HG03342 (cell line): Measurements from ENCODE around the gene TEX48.

Source experiments
- ATAC-seq: cut with Tn5 transposase; IDR thresholded peaks from one replicate; pipeline ENCODE4 v1.9.1; 2021; ENCODE audit warnings: mild to moderate bottlenecking, moderate library complexity; ENCODE audit not compliant: unreplicated experiment

TEX48 gene

DNA sequence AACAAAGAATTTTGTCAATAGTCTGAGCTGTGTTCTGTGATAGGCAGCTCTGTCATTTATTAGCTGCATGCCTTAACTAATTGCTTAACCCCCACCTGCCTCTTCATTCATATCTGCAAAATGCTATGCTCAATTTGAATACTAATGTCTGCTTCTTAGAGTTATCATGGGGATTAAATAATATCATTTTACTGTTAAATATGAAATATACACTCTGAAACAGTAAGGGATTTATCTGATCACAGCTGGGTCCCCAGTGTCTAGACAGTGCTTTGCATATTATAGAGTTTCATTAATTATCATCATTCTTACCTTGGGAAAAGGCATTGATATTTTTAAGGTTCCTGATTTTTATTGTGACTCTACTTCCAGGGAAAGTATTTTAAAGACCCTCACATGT is 12.0 kb downstream of the TEX48 start:
- no peak for ATAC-seq

GRCh38 chr9:114668146-114668545 is 13.8 kb downstream of the TEX48 start:
- ATAC-seq, result no peak

GRCh38 chr9:114666851-114667250 is 15.1 kb downstream of the TEX48 start:
- ATAC-seq, result no peak

DNA sequence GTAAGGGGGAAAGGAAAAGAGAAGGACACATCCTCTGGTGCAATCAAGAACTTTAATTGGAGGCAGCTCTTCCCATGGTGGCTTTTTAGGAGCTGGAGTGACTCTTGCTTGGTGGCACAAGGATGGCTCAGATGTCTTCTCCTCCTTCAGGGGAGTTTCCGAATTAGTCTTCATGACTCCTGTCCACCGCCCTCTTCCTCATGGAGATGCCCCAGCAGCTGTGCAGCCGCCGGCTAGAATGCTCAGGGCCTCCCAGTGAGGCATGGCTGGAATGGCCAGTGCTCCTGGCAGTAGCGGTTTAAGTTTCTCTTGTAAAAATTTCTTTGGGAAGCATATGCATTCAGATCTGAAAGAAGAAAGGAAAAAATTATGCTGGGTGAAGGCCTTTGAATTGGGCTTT is 15.6 kb downstream of the TEX48 start:
- ATAC-seq, result no peak

DNA sequence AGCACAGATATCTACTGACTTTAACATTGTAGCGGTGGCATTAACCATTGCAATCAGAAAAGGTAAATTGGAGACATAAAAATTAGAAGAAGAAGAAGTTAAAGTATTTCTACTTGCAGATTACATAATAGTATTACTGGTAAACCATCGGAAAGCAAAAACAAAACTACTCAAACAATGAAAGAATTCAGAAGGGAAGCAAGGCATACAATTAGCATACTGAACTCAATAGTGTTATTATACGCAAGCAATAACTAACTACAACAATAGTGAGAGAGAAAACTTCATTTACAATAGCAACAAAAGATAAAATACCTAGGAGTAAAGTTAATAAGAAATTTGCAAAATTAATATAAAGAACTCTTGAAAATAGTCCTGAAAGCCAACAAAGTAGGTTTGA is 17.8 kb downstream of the TEX48 start:
- no peak for ATAC-seq

DNA sequence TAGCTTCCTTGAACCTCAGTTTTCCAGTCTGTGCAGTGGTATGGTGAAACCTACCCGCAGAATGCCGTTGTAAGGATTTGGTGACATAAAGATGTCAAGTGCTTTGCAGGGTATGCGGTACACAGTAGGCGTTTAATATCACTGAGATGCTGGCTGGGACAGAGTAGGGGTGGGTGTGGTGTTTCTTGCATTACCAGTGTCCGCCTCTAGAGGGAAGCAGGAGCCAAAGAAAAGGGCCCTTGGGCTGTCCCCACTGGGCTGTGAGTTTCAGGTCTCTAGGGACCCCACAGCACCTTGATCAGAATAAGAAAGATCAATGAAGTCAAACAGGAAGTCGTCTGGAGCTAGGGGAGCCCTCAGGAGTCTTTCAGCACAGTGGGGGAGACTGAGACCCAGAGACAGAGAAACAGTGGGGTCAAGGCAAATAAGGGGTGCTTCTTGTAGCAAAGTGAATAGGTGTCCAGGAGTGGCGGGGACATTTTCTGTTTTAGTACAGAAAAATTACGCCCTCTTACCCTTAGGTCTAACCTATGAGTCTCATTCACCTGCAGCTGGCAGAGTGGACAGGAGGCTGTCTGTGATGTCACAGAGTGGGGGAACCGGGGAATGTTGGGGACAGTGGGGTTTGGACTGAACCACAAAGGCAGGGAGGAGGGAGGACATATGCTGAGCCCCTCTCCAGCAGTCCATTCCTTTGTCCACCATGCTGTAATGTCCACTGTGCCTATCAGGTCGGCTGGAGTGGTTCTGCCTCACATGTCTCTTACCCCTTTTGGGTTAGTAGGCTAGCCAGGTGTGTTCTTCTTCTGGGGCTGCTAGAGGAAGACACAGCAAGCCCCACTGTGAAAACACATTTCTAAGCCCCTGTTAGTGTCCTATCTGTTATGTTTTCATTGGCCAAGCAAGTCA is 19.7 kb downstream of the TEX48 start:
- peak; percentile 67 for ATAC-seq

GRCh38 chr9:114657705-114658104 is 24.3 kb downstream of the TEX48 start, which contains the start of gene TEX53:
Gene TEX53, minus strand, starts transcription at chr9:114657805. Its CDS starts 31 bp downstream, at chr9:114657774.
- no peak for ATAC-seq

DNA sequence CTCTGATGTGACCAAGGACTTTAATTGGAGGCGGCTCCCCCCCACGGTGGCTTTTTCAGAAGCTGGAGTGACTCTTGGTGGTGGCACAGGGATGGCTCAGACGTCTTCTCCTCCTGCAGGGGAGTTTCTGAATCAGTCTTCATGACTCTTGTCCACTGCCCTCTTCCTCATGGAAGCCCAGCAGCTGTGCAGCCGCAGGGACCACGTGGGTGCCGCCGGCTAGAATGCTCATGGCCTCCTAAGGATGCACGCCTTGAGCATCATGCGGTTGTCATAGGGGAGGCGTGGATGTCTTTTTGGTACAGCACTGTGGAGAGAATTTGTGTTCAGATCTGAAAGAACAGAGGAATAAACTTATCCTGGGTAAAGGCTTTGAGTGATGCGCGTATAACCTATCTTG is 25.7 kb downstream of the TEX48 start:
- ATAC-seq, result no peak

GRCh38 chr9:114655689-114656088 is 26.3 kb downstream of the TEX48 start:
- no peak for ATAC-seq

DNA sequence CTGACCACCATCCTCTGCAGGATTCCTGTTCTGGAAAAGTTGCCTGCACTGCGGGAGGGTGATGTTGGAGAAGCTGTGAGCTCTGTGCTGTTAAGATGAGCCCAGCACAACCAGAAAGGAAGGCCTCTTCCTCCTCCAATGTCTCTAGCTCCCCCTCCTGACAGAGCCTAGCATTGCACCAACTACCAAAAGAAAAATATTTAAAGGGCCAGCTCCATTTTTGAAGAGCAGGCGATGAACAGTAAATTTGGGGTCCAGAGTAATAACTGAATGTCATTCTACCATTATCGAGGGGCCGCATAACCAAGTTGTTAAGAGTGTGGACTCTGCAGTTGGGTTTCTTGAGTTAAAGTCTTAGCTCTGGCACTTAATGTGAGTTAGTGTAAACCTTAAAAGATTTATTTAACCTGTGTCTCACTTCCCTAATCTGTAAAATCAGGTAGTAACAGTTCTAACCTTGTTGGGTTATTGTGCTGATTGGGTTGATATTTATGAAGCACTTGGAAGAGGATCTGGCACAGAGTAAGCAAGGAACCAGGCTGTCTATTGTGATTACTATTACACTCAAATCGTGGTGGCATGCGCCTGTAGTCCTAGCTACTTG is 28.3 kb downstream of the TEX48 start:
- ATAC-seq, result peak; percentile 66

DNA sequence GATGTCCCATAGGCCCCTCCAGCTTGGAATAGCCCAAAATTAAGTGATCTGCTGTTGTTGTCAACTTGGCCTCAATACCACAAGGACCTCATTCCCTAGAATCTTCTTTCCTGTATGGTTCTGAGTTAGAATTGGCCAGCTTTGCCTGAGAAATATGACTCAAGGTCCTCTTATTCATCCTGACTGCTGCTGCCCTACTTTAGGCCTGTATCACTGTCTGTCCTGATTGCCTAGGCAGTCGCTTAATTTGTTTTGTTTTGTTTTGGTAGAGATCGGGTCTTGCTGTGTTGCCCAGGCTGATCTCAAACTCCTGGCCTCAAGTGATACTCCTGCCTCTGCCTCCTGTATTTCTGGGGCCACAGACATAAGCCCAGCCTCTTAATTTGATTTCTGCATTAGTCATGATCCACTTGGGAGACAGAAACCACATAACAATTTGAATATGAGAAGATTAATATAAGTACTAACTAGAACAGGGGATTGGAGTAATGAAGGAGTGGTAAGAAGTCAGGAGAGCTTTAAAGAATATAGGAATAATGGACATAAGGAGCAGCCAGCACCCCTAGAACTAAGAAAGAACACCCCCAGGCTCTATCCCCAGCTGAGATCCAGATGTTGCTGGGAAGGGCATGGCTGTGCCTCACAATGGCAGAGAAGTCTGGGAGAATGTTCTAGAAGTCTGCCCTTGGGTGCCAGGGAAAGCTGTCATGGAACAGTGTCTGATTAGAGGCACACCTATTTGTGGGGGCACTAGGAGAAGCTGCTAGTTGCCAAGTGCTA is 29.0 kb downstream of the TEX48 start:
- peak; percentile 21 for ATAC-seq

DNA sequence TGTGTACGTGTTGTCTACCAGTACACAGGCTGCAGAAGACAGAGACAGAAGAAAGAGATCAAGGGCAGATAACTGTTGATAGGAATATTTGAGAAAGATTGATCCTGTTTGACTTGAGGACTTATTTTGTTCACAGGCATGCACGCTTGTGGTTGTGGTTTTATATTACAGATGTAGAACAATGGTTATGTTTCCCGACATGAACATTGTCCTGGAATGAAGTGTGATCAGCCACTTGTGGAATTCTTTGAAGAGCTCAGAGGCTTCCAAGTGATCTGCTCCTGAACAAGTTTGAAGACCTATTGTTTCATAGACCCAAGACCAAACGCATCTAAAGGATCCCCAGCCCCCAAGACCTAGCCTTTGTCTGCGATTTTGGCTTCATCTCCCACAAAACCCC is 38.1 kb downstream of the TEX48 start:
- ATAC-seq, result no peak

- ATAC-seq, result no peak
Observed at GRCh38 chr9:114643001-114643400, 39.0 kb downstream of the TEX48 start.

DNA sequence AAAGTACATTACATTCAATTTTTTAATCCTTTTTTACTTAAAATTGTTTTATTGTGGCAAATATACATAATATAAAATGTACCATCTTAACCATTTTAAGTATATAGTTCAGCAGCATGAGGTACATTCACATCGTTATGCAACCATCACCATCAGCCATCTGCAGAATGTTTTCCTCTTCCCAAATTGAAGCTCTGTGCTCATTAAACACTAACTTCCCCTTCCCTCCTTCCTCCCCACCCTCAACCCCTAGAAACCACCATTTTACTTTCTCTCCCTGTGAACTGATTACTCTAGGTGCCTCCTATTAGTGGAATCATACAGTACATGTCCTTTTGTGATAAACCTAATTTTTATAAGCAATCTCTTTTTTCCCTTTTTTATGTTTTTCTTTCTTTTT is 40.0 kb downstream of the TEX48 start:
- no peak for ATAC-seq

DNA sequence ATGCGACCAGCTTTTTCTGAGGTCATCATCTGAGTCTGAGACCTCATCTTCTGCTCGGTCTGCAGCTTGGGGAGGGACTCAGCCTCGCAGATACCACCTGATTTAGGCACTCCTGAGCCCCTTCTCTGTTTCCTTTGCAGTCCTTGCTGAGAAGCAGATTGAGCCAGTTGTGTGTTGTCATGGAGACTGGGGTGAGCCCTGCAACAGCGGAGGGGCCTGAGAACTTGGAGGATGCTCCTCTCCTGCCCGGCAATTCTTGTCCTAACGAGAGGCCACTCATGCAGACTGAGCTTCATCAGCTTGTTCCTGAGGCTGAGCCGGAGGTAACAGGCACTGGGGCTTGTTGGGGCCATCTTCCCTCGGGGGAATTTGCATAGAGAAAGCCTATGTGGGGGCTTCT is 43.6 kb downstream of the TEX48 start:
- no peak for ATAC-seq

DNA sequence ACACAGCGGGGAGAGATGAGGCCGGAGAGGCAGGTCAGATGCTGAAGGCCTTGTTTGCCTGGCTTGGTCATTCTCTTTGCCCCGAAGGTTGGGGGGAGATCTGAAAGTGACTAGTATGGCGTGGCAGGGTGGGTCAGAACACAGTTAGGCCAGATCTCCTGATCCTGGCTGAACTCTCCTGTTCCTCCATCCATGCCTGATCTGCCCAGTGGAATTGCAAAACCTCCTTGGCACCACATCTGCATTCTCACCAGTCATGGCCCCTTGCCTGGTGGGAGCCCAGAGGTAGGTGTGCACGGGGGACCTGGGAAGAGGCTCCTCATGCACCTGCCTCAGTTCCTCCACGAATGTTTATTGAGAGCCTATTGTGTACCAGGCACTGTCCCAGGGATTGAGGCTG is 47.6 kb downstream of the TEX48 start:
- ATAC-seq, result no peak

- ATAC-seq, result no peak
Observed at GRCh38 chr9:114633438-114634089, 48.4 kb downstream of the TEX48 start.

DNA sequence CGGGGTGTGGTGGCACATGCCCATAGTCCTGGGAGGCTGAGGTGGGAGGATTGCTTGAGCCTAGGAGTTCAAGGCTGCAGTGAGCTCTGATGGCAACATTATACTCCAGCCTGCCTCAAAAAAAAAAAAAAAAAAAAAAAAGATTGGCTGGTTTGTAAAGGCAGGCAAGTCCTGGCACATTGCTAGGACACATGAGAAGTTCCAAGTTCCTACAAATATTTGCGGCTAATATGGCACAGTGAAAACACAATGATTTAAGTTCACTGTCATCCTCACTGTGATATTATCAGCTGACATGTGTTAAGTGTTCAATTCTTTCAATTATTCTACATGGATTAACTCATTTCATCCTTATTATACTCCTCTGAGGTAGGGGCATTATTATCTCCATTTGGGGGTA is 50.8 kb downstream of the TEX48 start:
- no peak for ATAC-seq

GRCh38 chr9:114629563-114630090 is 52.4 kb downstream of the TEX48 start:
- ATAC-seq, result no peak

DNA sequence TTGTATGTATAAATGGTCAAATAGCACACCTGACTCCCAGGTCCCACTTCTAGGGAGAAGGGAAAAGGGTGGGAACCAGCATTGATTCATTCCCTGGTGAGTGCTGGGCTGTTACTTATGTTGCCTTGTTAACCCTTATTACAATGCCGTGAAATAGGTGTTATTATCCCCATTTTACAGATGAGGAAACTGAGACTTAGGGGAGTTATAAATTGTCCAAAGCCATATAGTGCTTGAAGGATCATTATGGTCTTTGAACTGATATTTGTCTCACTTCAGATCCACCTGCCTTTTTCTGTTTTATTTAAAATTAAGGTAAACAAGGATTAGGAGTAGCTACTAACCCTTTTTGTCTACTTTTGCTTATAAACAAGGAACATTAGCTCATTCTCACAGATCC is 54.4 kb downstream of the TEX48 start:
- ATAC-seq, result no peak
